SU-DHL-6 (cell line): ENCODE data around the gene IGF1.

Experiments used
- H2AFZ ChIP-seq: fragments of 200-600 bp; sonication (generic); 2 replicates; pipeline ENCODE4 v1.6.1; 2014; ENCODE audit warnings: low read depth, mild to moderate bottlenecking, moderate library complexity, mixed read lengths, antibody characterized with exemption, low read length; ENCODE audit not compliant: severe bottlenecking
- H3F3A ChIP-seq: fragments of 200-600 bp; shearing (Covaris generic); 2 replicates; pipeline ENCODE4 v1.6.0; 2016; ENCODE audit warnings: antibody characterized with exemption, mild to moderate bottlenecking; ENCODE audit not compliant: insufficient read depth
- H3K27ac ChIP-seq: fragments of 200-600 bp; sonication (generic); 2 replicates; pipeline ENCODE4 v1.5.1; 2016; ENCODE audit warnings: low read depth, mild to moderate bottlenecking, low read length, moderate library complexity, mixed read lengths
- H3K27me3 ChIP-seq: fragments of 200-600 bp; sonication (generic), shearing (Covaris generic); 2 replicates; pipeline ENCODE4 v1.6.0; 2014; ENCODE audit warnings: mild to moderate bottlenecking, low read length
- H3K36me3 ChIP-seq: fragments of 200-600 bp; sonication (generic); 2 replicates; pipeline ENCODE4 v1.6.1; 2014; ENCODE audit warnings: mild to moderate bottlenecking, low read length, mixed read lengths
- H3K4me2 ChIP-seq: fragments of 300-600, 200-600 bp; shearing (Covaris generic), sonication (generic); 2 replicates; pipeline ENCODE4 v1.6.0; 2014; ENCODE audit warnings: low read length, low read depth, mild to moderate bottlenecking; ENCODE audit not compliant: poor library complexity, severe bottlenecking
- H3K4me3 ChIP-seq: fragments of 200-600 bp; sonication (generic); 2 replicates; pipeline ENCODE4 v1.5.1; 2014; ENCODE audit warnings: antibody characterized with exemption, low read length, mild to moderate bottlenecking, mixed read lengths; ENCODE audit not compliant: insufficient read depth, poor library complexity, severe bottlenecking
- H3K79me2 ChIP-seq: fragments of 200-600 bp; sonication (generic); 2 replicates; pipeline ENCODE4 v1.6.1; 2014; ENCODE audit warnings: mild to moderate bottlenecking, low read length, moderate library complexity; ENCODE audit not compliant: insufficient read depth
- H3K9ac ChIP-seq: fragments of 200-600 bp; sonication (generic); 2 replicates; pipeline ENCODE4 v1.7.0; 2014; ENCODE audit warnings: mild to moderate bottlenecking, low read length
- H3K9me2 ChIP-seq: fragments of 200-600 bp; sonication (generic); replicated peaks from 2 replicates; pipeline ENCODE4 v1.6.1; 2014; ENCODE audit warnings: low read length; ENCODE audit not compliant: insufficient read depth
- H3K9me3 ChIP-seq: fragments of 200-600 bp; sonication (generic); 2 replicates; pipeline ENCODE4 v1.6.1; 2014; ENCODE audit warnings: low read length, mixed read lengths; ENCODE audit not compliant: insufficient read depth
- H4K20me1 ChIP-seq: fragments of 200-600 bp; sonication (generic); 2 replicates; pipeline ENCODE4 v1.6.1; 2014; ENCODE audit warnings: low read depth, mild to moderate bottlenecking, antibody characterized with exemption, low read length, moderate library complexity, mixed read lengths
- EZH2phosphoT487 ChIP-seq: fragments of 200-600 bp; sonication (generic), shearing (Covaris generic); conservative IDR thresholded peaks from 2 replicates; pipeline ENCODE4 v1.6.1; 2018; ENCODE audit warnings: mild to moderate bottlenecking, antibody characterized with exemption, low read length, moderate library complexity, mixed read lengths
- TF ChIP-seq, protein P1 (sequence below): fragments of 200-600 bp; sonication (generic); IDR thresholded peaks from one replicate; pipeline ENCODE4 v1.5.1; 2017; ENCODE audit warnings: antibody characterized with exemption, mild to moderate bottlenecking, low read length, moderate library complexity; ENCODE audit not compliant: insufficient read depth, poor library complexity, severe bottlenecking

The IGF1 gene

DNA sequence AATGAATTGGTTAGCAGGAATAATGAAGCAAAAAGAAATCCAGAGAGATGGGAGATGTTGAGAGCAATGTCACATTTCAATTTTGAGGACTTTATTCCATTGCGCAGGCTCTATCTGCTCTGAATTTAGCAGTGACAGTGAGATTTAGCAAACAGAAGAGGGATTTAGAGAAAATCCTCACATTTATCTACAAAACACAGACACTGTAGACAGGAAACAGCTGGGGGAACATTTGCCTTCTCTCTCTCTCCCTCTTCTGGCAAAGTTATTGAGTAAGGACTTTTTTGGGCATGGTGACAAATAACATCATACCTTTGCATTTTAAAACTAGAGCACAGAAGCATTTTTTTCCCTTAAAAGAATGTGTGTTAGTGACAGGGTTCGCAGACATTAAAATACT, at the start of gene IGF1:
Gene IGF1, minus strand, starts transcription at position 158 of the 400 bp plus-strand sequence. CDS start 182 bp downstream, outside the sequence.
- Histone ChIP-seq H3K27me3 (no peaks in the 10 kb centered on the region), H3K79me2 (no peaks in the 10 kb centered on the region), H3F3A (no peaks in the 10 kb centered on the region), H3K9ac (no peak within 1 kb of the TSS), H3K4me2 (no peak within 1 kb of the TSS), H3K9me3 (no peaks in the 10 kb centered on the region), H3K27ac (no peak within 1 kb of the TSS), H3K4me3 (no peak within 1 kb of the TSS), H2AFZ (no peak within 1 kb of the TSS), H4K20me1 (no peaks in the 10 kb centered on the region), H3K9me2 (no peaks in the 10 kb centered on the region), H3K36me3 (no peaks in the 10 kb centered on the region)
- TF ChIP-seq, protein P1, sequence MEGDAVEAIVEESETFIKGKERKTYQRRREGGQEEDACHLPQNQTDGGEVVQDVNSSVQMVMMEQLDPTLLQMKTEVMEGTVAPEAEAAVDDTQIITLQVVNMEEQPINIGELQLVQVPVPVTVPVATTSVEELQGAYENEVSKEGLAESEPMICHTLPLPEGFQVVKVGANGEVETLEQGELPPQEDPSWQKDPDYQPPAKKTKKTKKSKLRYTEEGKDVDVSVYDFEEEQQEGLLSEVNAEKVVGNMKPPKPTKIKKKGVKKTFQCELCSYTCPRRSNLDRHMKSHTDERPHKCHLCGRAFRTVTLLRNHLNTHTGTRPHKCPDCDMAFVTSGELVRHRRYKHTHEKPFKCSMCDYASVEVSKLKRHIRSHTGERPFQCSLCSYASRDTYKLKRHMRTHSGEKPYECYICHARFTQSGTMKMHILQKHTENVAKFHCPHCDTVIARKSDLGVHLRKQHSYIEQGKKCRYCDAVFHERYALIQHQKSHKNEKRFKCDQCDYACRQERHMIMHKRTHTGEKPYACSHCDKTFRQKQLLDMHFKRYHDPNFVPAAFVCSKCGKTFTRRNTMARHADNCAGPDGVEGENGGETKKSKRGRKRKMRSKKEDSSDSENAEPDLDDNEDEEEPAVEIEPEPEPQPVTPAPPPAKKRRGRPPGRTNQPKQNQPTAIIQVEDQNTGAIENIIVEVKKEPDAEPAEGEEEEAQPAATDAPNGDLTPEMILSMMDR = no peak
- TF ChIP-seq EZH2phosphoT487 = no peak

DNA sequence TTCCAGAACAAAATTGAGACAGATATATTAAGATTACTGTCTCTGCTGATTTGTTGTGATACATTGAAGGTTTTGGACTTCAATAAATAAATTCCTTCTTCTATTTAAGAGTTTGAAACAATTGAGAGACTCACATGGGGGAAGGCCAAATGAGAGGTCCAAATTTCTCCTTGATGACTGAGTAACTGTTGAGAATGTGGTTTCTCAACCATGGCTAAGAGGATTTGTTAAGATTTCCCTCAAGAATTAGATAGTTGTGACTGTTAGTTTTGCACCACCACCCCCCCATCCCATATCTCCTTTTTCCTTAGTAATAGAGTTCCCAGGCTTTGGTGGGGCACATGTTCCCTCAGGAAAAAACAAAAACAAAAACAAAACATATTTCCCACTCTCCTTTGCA, 47.7 kb upstream of the IGF1 start:
- Histone ChIP-seq H3K9me2 (no peaks in the 10 kb centered on the region), H3K79me2 (no peaks in the 10 kb centered on the region), H3K27me3 (no peaks in the 10 kb centered on the region; the same call in 1 of the 2 replicates), H3K4me2 (no peak overlapping the region), H4K20me1 (no peaks in the 10 kb centered on the region), H3K36me3 (no peaks in the 10 kb centered on the region), H3K9me3 (no peaks in the 10 kb centered on the region), H3K9ac (no peak overlapping the region), H3K4me3 (no peak overlapping the region), H2AFZ (no peak overlapping the region), H3F3A (no peaks in the 10 kb centered on the region), H3K27ac (no peak overlapping the region)
- no peak for TF ChIP-seq EZH2phosphoT487
- TF ChIP-seq, protein P1 = no peak

DNA sequence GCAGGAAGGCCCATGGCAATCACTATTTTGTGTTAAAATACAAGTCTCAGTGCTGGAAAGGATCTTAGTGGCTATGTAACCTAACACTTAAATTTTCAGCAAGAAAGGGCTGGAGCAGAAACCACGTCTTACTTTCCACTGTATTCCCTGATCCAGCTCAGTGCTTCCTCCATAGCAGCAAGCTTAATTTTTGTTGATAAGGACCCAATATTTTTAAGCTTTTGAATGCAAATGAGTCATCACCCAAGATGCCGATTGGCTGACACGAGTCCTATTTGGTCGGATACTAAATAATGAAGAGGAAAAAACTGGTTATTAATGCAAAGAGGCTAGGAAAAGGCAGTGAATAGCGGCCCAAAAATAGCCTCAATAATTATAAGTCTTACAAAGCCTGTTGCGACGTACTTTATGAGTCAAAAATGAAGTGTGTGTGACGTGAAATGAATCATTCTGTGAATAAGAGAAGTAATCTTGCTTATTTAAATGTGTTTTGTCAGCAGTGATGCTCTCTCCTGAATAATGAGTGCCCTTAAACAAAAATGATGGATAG, 46.9 kb upstream of the IGF1 start:
- Histone ChIP-seq H3K36me3 (no peaks in the 10 kb centered on the region), H4K20me1 (no peaks in the 10 kb centered on the region), H3F3A (no peaks in the 10 kb centered on the region), H3K27me3 (no peaks in the 10 kb centered on the region; the same call in 1 of the 2 replicates), H3K9me2 (no peaks in the 10 kb centered on the region), H3K4me2 (no peak overlapping the region), H3K4me3 (no peak overlapping the region), H3K9me3 (no peaks in the 10 kb centered on the region), H3K9ac (no peak overlapping the region), H3K79me2 (no peaks in the 10 kb centered on the region), H2AFZ (no peak overlapping the region), H3K27ac (no peak overlapping the region)
- no peak for TF ChIP-seq EZH2phosphoT487

DNA sequence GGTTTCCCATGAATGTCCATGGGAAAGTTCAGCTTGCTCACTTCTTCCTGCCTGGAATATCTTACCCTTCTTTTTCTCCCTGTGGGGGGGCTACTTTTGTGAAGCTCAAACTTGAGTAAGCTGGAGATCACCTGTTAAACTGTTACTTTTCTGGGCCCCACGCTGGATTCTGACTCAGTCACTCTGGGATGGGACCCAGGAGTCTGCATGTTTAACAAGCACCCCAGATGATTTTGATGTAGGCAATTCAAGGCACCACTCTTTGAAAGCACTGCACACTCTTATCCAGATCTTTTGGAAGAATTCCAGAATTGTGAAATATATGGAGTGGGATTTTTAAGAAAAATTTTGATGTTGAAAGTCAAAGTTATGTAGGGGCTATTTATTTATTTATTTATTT, 46.3 kb upstream of the IGF1 start:
- Histone ChIP-seq H3K4me2 (no peak overlapping the region), H2AFZ (no peak overlapping the region), H3K9me3 (no peaks in the 10 kb centered on the region), H3K4me3 (no peak overlapping the region), H3F3A (no peaks in the 10 kb centered on the region), H3K27ac (no peak overlapping the region), H3K9me2 (no peaks in the 10 kb centered on the region), H3K79me2 (no peaks in the 10 kb centered on the region), H3K36me3 (no peaks in the 10 kb centered on the region), H3K9ac (no peak overlapping the region), H3K27me3 (no peaks in the 10 kb centered on the region; the same call in 1 of the 2 replicates), H4K20me1 (no peaks in the 10 kb centered on the region)
- TF ChIP-seq, protein P1 = no peak
- TF ChIP-seq EZH2phosphoT487 = no peak
